ENCODE measurements around the gene CRYGC. TPM values are rescaled to one million over a fixed set of nuclear protein-coding genes. Genes with fewer than 3 reads are reported as not detected.
A peak's percentile ranks its signal among the peaks of the same experiment; 100 is the strongest.

The CRYGC gene
- total RNA-seq (1 to 10 TPM in 1 of 2 donors, not detected in 1; 2.2 TPM), polyA plus RNA-seq (ENCODE audit: insufficient read depth, low read depth, low replicate concordance) (2.7 TPM)
- long read RNA-seq, donor 1: 0 reads
- long read RNA-seq, donor 2: 0 reads

GRCh38 chr2:208129744-208130711 is at the start of gene CRYGC:
Gene CRYGC, minus strand, starts transcription at chr2:208129828. Its CDS starts 36 bp downstream, at chr2:208129792.
- no peak for TF ChIP-seq CTCF (IDR thresholded peaks at IDR 0.05)
- no peak for TF ChIP-seq POLR2A (IDR thresholded peaks at IDR 0.05)
- intact Hi-C loops (cut with DNase I; ENCODE audit: low total_unique reads): no loop called here
- H3K9me3 ChIP-seq: no peaks in the 10 kb centered on the region
- H3K4me1 ChIP-seq: no peaks in the 10 kb centered on the region
- no peaks in the 10 kb centered on the region for H3K36me3 ChIP-seq (ENCODE audit: low read depth, missing control alignments)
- WGBS, 2 donors: 75 to 78% methylated on average over 19 of the region's 19 CpGs
- H3K27me3 ChIP-seq: no peaks in the 10 kb centered on the region
- no peak for DNase-seq
- no peak within 1 kb of the TSS for H3K4me3 ChIP-seq
- no peak within 1 kb of the TSS for H3K27ac ChIP-seq

GRCh38 chr2:208179028-208179609 is 49.5 kb upstream of the CRYGC start:
- TF ChIP-seq POLR2A (IDR thresholded peaks at IDR 0.05) (no peak), CTCF (IDR thresholded peaks at IDR 0.05) (no peak)
- Histone ChIP-seq H3K4me3 (no peak overlapping the region), H3K4me1 (no peaks in the 10 kb centered on the region), H3K27ac (no peak overlapping the region), H3K36me3 (ENCODE audit: low read depth, missing control alignments) (no peaks in the 10 kb centered on the region), H3K9me3 (no peaks in the 10 kb centered on the region), H3K27me3 (no peaks in the 10 kb centered on the region)
- no peak for DNase-seq
- intact Hi-C loops (cut with DNase I; ENCODE audit: low total_unique reads): no loop called here
- WGBS, 2 donors: 71 to 75% methylated on average over 4 of the region's 4 CpGs

- H3K36me3 ChIP-seq (ENCODE audit: low read depth, missing control alignments): no peaks in the 10 kb centered on the region
- intact Hi-C loops (cut with DNase I; ENCODE audit: low total_unique reads): no loop called here
- H3K4me1 ChIP-seq: no peaks in the 10 kb centered on the region
- H3K27me3 ChIP-seq: no peaks in the 10 kb centered on the region
- no peak overlapping the region for H3K4me3 ChIP-seq
- no peaks in the 10 kb centered on the region for H3K9me3 ChIP-seq
- WGBS, 2 donors: 63 to 72% methylated on average over 6 of the region's 6 CpGs
- no peak for DNase-seq
- TF ChIP-seq POLR2A (IDR thresholded peaks at IDR 0.05) (no peak), CTCF (IDR thresholded peaks at IDR 0.05) (no peak)
- H3K27ac ChIP-seq: no peak overlapping the region
Measured at GRCh38 chr2:208175840-208176153, 46.2 kb upstream of the CRYGC start.

GRCh38 chr2:208175069-208175839 is 45.6 kb upstream of the CRYGC start:
- no peaks in the 10 kb centered on the region for H3K27me3 ChIP-seq
- 33 to 35% methylated on average over 21 of the region's 21 CpGs for WGBS, 2 donors
- intact Hi-C loops (cut with DNase I; ENCODE audit: low total_unique reads): no loop called here
- TF ChIP-seq POLR2A (IDR thresholded peaks at IDR 0.05) (no peak), CTCF (IDR thresholded peaks at IDR 0.05) (peak; percentile 65 to 80 (median 75))
- H3K36me3 ChIP-seq (ENCODE audit: low read depth, missing control alignments): no peaks in the 10 kb centered on the region
- H3K27ac ChIP-seq: no peak overlapping the region
- no peak overlapping the region for H3K4me3 ChIP-seq
- DNase-seq: peak; percentile 91
- H3K9me3 ChIP-seq: no peaks in the 10 kb centered on the region
- H3K4me1 ChIP-seq: no peaks in the 10 kb centered on the region

Measured in testis (tissue), 5 donors.